Upper lobe of right lung (tissue), 1 donor: ENCODE data around the gene SNED1. TPM values are rescaled to one million over a fixed set of nuclear protein-coding genes. Genes with fewer than 3 reads are reported as not detected.
"Not testable (repeated sequence)": the region's sequence is repeated elsewhere in the genome, so short reads cannot be mapped to it uniquely, and the experiment has no call there.

Experiments used
- ATAC-seq: fragments of 200-7000 bp; cut with Tn5 transposase; one replicate; pipeline ENCODE4 v1.9.1; 2020; ENCODE audit warnings: mild to moderate bottlenecking, moderate library complexity
- DNase-seq: peaks from one replicate; pipeline ENCODE4 v3.0.0-alpha.2; 2020
- H3K27ac ChIP-seq: fragments of 200-600 bp; one replicate; pipeline ENCODE4 v1.8.0; 2022
- H3K27me3 ChIP-seq: fragments of 200-600 bp; one replicate; pipeline ENCODE4 v1.8.0; 2022; ENCODE audit warnings: mild to moderate bottlenecking
- H3K36me3 ChIP-seq: fragments of 200-600 bp; one replicate; pipeline ENCODE4 v1.8.0; 2022
- H3K4me1 ChIP-seq: fragments of 200-600 bp; one replicate; pipeline ENCODE4 v1.8.0; 2022
- H3K4me3 ChIP-seq: fragments of 200-600 bp; one replicate; pipeline ENCODE4 v1.8.0; 2022; ENCODE audit warnings: mild to moderate bottlenecking
- H3K9me3 ChIP-seq: fragments of 200-600 bp; one replicate; pipeline ENCODE4 v1.8.0; 2022
- intact Hi-C: fragments of 100-400 bp; cut with DNase I; formaldehyde crosslinking; loops from one replicate; pipeline ENCODE4 v1.11.0; 2022
- total RNA-seq: library from RNA; stranded (reverse); fragmentation: NEBNext Ultra II Directional; extraction: Animal tissue kit (Norgen Biotek cat#: 25700); gene quantifications from one replicate; pipeline ENCODE4 v1.2.1, GENCODE V29; 2021
- TF ChIP-seq, protein P1 (sequence below): fragments of 200-600 bp; IDR thresholded peaks from one replicate; pipeline ENCODE4 v1.8.0; 2022; ENCODE audit warnings: antibody characterized with exemption
- donor health status: DM: no; HTN: yes; CAD: no; lungs with severe emphysema.

Gene SNED1
- total RNA-seq, 1 donor from 2014 or later, result 38.4 TPM

- DNase-seq (no peak), ATAC-seq (no peak)
- TF ChIP-seq, protein P1, sequence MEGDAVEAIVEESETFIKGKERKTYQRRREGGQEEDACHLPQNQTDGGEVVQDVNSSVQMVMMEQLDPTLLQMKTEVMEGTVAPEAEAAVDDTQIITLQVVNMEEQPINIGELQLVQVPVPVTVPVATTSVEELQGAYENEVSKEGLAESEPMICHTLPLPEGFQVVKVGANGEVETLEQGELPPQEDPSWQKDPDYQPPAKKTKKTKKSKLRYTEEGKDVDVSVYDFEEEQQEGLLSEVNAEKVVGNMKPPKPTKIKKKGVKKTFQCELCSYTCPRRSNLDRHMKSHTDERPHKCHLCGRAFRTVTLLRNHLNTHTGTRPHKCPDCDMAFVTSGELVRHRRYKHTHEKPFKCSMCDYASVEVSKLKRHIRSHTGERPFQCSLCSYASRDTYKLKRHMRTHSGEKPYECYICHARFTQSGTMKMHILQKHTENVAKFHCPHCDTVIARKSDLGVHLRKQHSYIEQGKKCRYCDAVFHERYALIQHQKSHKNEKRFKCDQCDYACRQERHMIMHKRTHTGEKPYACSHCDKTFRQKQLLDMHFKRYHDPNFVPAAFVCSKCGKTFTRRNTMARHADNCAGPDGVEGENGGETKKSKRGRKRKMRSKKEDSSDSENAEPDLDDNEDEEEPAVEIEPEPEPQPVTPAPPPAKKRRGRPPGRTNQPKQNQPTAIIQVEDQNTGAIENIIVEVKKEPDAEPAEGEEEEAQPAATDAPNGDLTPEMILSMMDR, result no peak
- H3K9me3 ChIP-seq, result no peaks in the 10 kb centered on the region
- no peak overlapping the region for H3K27ac ChIP-seq
- no peaks in the 10 kb centered on the region for H3K4me1 ChIP-seq
- H3K27me3 ChIP-seq, result no peaks in the 10 kb centered on the region
- intact Hi-C loops, result no loop called here
- no peaks in the 10 kb centered on the region for H3K36me3 ChIP-seq
- no peak overlapping the region for H3K4me3 ChIP-seq
These were observed 27.6 kb upstream of the SNED1 start for GRCh38 chr2:240970816-240971215.

- no peaks in the 10 kb centered on the region for H3K4me1 ChIP-seq
- intact Hi-C loops, result no loop called here
- no peaks in the 10 kb centered on the region for H3K36me3 ChIP-seq
- no peak overlapping the region for H3K4me3 ChIP-seq
- TF ChIP-seq, protein P1, result no peak
- H3K27me3 ChIP-seq, result no peaks in the 10 kb centered on the region
- DNase-seq (no peak), ATAC-seq (no peak)
- H3K9me3 ChIP-seq, result no peaks in the 10 kb centered on the region
- no peak overlapping the region for H3K27ac ChIP-seq
These were observed 26.2 kb upstream of the SNED1 start for GRCh38 chr2:240972201-240972600.

DNA sequence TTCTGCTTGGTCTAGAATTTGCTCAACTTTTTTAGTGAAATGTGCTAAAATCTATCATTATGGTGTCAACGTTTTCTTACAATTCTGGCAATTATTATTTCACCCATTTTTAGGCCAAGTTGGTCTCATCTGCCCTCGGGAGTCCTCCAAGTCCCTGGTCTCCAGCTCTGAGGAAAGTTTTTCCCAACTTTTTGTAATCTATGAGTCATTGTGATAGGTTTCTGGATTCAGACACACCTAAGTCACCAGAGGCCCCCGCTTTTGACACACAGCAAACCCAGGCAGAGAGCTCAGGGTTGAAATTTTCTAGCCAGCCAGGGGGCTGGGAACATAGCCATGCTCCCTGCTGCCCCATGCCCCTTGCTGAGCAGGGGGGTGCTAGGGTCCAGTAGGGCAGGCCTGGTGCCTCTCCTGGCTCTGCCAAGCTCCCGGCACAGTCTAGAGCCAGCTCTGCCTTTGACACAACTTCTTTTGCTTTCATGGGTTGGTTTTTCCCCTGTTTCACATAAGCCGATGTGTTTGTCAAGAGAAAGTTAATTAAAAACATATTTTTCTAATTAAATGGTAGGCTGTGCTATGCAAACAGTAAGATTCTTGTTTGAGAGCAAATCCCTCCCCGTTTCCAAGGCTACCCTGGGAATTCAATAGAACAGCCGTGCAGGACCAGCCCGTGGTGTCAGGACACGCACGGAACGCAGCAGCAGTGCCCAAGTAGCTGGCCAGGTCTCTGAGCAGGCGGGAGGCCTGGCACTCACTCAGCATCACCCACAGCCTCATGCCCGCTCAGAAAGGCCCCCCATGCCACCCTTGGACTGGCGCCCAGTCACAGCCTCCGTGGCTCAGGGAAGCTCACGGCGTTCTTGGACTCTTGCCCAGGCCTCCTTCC, 25.5 kb upstream of the SNED1 start:
- no peak for DNase-seq

DNA sequence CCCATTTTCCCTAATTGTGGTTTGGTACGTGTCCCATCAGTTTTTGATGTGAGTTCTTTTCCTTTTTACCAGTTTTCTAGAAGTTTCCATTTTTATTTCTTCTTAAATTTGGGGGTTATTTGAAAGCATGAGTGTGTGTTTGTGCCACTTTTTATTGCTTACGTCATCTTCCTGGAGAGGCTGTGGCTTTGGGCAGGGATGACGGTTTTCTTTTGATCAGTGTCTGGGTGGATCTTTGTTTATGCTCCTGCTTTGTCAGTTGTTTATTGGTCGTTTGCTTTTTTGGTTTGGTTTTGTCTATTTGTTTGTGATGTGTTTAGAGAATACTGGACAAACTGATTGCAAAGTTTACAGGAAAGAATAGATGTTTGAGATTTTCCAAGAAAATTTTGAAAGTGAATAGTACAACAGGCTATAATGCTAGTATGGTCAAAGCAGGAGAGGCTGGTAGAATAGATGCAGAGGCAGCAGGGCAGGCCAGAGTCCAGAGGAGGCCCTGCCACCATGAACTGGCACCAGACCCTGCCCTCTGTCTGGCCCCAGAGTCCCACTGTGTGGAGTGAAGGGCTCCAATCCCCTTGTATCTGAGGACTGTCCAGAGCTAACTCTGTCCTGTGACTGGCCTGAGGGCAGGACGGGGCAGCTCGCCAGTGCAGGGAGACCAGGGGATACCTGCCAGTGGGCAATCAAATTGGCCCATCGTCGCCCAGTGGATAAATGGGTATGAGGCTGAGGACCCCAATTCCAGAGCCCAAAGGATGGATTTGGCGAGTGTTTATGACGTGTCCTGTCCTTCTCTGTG, 23.4 kb upstream of the SNED1 start:
- no peak overlapping the region for H3K4me3 ChIP-seq
- H3K9me3 ChIP-seq, result no peaks in the 10 kb centered on the region
- H3K36me3 ChIP-seq, result no peaks in the 10 kb centered on the region
- ATAC-seq, result no peak
- no peak for DNase-seq
- no peak overlapping the region for H3K27ac ChIP-seq
- H3K4me1 ChIP-seq, result no peaks in the 10 kb centered on the region
- TF ChIP-seq, protein P1, result no peak
- intact Hi-C loops, result no loop called here
- no peaks in the 10 kb centered on the region for H3K27me3 ChIP-seq

More for the DNA sequence above, 25.5 kb upstream of the SNED1 start:
- H3K36me3 ChIP-seq, result no peaks in the 10 kb centered on the region
- TF ChIP-seq, protein P1, result no peak
- H3K4me1 ChIP-seq, result no peaks in the 10 kb centered on the region
- intact Hi-C loops, result no loop called here
- no peak overlapping the region for H3K27ac ChIP-seq
- no peaks in the 10 kb centered on the region for H3K9me3 ChIP-seq
- no peak for ATAC-seq
- H3K27me3 ChIP-seq, result no peaks in the 10 kb centered on the region
- no peak overlapping the region for H3K4me3 ChIP-seq

DNA sequence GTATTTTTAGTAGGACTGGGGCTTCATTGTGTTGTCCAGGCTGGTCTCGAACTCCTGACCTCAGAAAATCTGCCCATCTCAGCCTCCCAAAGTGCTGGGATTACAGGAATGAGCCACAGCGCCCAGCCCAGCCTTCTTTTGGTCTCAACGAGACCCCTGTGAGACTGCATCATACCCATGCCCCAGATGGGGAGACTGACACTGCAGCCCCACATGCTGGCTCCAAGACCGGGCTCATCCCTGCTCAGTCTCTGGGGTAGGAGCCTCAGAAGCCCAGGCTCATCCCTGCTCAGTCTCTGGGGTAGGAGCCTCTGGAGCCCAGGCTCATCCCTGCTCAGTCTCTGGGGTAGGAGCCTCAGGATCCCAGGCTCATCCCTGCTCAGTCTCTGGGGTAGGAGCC, 22.5 kb upstream of the SNED1 start:
- H3K4me1 ChIP-seq, H3K9me3 ChIP-seq, intact Hi-C loops, H3K27me3 ChIP-seq, ATAC-seq, H3K27ac ChIP-seq, DNase-seq, H3K4me3 ChIP-seq, H3K36me3 ChIP-seq: not testable (repeated sequence)

DNA sequence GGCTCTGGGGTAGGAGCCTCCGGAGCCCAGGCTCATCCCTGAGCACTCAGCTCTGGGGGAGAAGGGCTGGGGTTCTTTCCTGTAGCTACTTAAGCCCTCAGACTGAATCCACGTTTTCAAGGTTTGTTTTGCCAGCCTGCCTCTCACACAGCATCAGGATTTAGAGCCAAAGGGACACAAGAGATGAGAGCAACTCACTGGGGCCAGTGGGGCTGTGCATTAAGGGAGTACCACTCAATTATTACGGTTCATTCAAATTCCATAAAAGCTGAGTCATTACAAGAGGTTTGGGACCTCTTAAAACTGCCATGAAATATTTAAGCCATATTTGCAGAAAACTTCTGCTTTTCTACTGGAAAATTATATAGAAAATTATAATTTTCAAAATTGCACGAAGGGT, 17.1 kb upstream of the SNED1 start:
- Histone ChIP-seq H3K27me3 (peaks cover 6% of the 10 kb centered on the region), H3K4me3 (no peak overlapping the region), H3K4me1 (peaks cover 5% of the 10 kb centered on the region), H3K27ac (no peak overlapping the region), H3K9me3 (no peaks in the 10 kb centered on the region), H3K36me3 (no peaks in the 10 kb centered on the region)
- ATAC-seq (no peak), DNase-seq (peak; percentile 23)
- TF ChIP-seq, protein P1, result no peak
- intact Hi-C loops, result no loop called here
